AML-193 (cell line): ENCODE results near the gene POP4.
"Not testable (repeated sequence)": the region's sequence is repeated elsewhere in the genome, so short reads cannot be mapped to it uniquely, and the experiment has no call there.

Experiments
- DNase-seq, 2 experiments: peaks; one replicate each; lab custom pipeline; 2025; lab: John Stamatoyannopoulos, UW

Gene POP4

GRCh38 chr19:29612121-29612520 lies 6.0 kb downstream of the POP4 start:
- no peak for DNase-seq

GRCh38 chr19:29612801-29613595 lies 6.9 kb downstream of the POP4 start:
- DNase-seq: no peak

GRCh38 chr19:29614046-29614445 lies 8.0 kb downstream of the POP4 start:
- no peak for DNase-seq

GRCh38 chr19:29614780-29615179 lies 8.7 kb downstream of the POP4 start:
- DNase-seq: no peak

DNA sequence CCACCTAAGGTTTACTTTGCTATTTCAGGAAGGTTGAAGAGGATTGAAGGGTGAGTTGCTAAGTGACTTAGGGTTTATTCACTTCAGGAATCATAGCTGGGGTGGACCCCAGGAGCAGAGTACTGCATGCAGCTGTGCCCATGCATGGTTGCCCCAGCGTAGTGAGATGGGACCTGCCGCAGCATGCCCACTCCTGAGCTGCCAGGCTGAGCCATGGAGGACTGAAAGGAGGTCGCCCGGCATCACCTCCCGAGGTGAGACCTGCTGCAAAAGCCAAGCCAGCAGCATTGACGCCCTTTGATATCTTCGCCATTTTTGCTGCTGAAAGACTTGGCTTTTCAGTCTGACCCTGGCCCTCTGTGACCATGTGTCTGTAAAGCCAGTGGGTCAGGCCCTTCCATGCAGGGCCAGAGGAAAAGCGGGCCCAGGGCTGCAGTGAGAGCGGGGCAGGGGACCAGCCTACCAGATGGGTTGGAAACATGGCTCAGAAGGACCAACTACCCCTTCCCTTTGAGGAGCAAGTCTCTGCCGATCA lies 9.9 kb downstream of the POP4 start:
- DNase-seq: no peak

DNA sequence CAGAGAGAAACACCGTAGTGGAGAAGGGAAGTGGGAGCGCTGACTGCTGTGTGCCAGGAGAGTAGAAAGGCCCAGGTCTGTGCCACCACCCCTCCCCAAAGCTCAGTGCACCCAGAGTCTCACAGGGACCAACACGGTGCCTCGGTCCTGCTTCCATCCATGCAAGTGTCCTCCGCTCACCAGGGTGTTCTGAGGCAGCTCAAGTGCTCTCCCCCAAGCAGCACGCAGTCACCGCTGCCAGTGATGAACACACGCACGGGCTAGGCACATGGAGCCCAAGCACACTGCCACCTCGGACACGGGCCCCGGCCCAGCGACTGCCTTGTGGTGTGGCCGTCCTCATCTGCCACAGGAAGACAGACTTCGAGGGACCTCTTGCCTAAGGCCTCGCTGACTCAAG lies 10.5 kb downstream of the POP4 start:
- no peak for DNase-seq

DNA sequence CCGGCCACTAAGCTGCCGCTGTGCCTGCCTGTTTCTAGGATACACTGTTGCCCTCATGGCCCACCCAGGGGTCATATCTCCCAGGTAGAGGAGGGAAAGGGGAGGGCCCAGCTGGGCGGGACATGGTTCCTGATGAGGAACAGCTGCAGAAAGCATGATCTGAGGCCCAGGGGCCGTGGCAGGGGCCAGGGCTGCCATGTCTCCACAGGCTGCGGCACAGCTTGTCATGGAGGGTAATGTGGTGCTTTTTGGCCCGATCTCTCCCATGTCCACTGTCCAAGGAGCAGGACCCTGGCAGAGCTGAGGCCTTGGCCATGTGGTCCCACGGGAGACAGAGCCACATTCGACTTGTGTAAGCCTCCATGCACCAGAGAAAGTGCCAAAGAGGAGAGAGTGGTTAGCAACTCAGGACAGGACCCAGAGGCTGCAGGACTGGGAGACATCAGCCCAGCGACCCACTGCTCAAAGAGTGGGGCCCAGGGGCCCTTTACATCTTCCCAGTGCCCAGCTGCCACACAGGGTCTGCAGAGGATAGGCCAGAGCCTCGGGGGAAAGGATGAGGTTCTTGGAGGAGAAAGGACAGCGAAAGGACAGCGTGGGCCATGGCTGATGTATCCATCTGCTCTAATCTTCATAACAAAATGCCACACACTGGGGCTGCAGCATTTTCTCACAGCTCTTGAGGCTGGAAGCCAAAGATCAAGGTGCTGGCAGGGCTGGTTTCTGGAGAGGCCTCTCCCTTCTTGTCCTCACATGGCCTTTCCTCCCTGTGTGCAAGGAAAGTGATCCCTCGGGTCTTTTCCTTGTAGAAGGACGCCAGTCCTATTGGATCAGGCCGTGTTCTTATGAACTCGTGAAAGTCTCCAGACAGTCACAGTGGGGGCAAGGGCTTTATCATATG lies 11.5 kb downstream of the POP4 start:
- no peak for DNase-seq

- no peak for DNase-seq
These were observed 12.4 kb downstream of the POP4 start for GRCh38 chr19:29618434-29618833.

DNA sequence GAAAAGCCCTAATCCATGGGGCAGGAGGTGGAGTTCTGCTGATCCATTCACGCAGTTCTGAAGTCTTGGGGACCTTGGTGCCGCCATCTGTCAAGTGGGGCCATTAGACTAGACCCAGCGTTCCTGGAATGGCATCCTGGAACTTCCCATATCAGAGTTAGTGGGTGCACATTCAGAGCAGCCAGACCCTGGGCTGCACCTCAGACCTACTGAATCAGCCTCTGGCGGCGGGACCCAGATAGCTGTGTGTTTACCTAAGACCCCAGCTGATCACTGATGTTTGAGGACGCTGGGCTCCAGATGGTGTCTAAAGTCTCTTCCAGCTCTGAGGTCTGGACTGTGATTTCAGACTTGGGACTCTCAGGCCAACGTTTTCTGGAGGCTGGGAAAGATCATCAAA lies 12.8 kb downstream of the POP4 start:
- DNase-seq: no peak

DNA sequence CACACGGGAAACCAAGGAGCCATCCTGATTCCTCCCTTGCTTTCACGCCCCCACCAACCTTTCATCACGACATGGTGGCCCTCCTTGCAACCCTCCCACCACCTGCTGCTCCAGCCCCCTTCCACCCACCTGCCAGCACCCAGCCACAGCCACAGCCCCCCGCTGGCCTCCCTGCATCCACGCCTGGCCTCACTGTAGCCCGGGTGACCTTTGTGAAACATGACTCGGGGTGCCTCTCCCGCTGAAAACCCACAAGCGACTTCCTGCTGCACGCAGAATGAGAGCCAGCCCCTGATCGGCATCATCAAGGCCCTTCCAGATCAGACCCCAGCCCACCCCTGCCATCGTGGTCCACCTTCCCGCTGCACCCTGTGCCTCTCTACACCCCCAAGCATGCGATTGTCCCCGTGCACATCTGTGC lies 14.9 kb downstream of the POP4 start:
- no peak for DNase-seq

DNA sequence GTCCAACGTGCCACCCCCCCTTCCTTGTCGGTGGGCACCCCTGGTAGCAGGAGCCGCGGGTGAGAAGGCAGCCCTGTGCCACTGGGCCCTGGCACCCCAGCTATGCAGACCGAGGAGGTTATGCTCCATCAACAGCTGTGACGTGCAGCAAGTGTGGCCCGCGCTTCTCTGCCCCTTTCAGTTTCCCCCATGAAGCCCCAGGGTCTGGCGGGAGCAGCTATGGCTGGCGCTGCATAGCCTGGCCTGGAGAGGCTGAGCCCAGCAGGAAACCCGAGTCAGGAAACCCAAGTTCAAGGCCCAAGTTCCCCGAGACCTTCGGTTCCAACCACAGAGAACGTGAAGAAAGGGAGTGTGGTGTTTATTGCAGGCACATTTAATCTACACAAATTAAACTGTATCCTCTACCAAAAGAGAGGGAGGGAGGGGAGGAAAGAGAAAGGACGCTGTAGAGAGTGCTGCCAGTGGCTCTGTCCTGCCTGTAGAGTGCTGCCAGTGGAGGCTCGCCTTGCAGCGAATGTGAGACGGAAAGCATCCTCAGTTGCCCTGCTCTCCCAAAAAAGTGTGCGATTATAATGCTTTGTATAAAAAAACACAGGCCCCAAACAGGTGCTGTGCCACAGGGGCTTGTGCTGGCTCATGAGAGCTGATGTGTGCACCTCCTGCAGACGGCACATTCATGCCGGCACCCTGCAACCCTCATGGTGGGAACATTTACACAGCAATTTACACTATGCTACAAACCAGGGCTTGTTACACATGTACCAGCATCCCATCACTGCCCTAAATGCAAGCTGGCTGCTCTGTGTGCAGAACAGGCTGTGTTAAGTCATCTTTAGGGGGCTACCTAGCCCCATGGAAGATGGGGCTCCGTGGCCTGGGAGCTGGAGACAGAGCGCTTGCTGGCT lies 16.3 kb downstream of the POP4 start:
- no peak for DNase-seq

GRCh38 chr19:29623726-29624488 lies 17.8 kb downstream of the POP4 start:
- no peak for DNase-seq

DNA sequence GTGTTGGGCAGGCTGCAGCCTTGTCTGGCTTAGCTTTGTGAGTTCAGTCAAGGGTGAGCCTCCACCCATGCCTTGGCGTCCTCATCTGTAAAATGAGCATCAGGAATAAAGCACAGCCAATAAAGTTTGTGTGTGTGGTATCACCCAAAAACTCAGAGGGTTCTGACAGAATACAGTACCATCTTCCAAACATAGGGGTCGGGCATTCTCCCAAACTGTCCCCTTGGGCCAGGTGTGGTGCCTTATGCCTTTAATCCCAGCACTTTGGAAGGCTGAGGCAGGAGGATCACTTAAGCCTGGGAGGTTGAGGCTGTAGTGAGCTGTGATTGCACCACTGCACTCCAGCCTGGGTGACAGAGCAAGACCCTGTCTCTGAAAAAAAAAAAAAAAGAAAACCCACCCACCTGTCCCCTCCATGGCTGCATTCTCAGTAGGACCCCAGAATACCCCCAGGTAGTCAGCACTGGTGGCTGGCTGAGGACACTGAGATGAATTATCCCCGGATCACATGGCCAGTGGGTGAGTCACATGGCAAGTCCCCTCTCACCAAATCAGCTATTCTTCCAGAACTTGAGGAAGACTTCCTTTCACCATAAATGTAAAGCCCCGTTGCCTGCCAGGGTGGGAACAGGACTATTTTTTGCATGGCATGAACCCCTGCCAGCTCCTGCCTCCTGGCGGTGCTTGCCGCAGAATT lies 18.6 kb downstream of the POP4 start:
- no peak for DNase-seq

DNA sequence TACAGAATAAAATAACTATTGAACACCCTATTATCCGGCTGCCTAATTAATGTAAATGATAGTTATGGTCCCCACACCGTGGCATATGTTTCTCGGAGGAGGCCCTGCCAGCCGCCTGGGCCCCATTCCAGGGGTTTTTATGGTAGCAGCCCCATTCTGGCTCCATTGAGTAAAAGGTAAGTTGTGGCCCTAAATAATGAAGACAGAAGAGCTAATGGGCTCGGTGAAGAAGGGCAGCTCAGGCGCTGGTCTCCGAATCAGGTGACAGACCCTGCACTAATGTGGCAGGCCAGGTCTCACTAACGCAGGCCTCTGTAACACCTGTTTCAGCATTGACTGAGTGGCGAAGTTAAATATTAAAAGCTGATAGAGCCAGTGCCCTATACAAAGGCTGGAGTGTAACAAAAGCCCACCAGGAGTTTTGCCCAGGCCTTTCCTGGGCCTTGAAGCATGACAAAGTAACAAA lies 19.1 kb downstream of the POP4 start:
- DNase-seq: no peak

DNA sequence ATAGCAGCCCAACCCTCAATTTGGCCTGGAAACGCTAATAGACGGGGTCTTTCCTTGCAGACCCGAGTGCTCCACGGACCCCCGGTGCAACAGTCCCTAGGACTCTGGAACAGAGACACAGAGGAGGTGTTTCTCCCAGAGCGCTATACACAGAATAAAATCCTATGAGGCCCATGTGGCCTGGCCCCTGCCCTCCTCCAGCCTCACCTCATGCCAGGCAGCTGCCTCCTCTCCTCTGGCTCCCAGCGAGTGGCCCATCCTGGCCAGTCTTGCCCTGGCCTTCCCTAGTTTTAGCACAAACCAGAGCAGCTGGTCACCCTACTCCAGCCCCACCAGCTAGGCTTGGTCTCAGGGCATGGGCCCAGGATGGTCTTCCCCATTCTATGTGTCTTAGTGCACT lies 20.3 kb downstream of the POP4 start:
- no peak for DNase-seq

- DNase-seq: not testable (repeated sequence)
These were observed 20.7 kb downstream of the POP4 start for GRCh38 chr19:29626832-29627231.

GRCh38 chr19:29628661-29629385 lies 22.7 kb downstream of the POP4 start:
- DNase-seq: no peak

- no peak for DNase-seq
These were observed 23.9 kb downstream of the POP4 start for GRCh38 chr19:29629836-29630534.

DNA sequence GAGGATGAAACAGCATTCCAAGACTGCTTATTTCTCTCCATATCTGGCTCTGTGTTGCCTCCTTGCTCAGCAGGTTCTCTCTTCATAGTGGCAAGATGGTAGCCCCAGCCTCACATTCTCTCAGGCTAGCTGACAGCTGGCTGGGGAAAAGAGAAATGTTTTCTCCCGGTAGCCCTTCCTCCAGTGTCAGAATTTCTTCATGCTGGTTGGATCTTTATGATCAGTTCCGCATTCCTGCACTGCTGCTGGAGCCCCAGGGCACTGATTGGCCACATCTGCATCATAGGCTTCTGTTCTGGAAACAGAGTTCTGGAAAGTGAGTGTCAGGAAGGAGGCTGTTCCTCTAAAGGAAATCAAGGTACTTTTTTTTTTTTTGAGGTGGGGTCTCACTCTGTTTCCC lies 24.6 kb downstream of the POP4 start:
- no peak for DNase-seq
